Uterus (tissue), 2 donors: ENCODE measurements around the gene RB1.

ENCODE experiments used
- CTCF ChIP-seq, 4 experiments: fragments of 200-600 bp in 2 of 4; fragments of 450-650 bp in 2 of 4; sonication (generic) in 2 of 4; IDR thresholded peaks; one replicate each; pipeline ENCODE4 v1.5.1; 2016 to 2019; ENCODE audit warnings: antibody characterized with exemption in 4 of 4, mild to moderate bottlenecking in 2 of 4, moderate library complexity in 1 of 4
- POLR2A ChIP-seq, 2 donors: fragments of 450-650 bp; IDR thresholded peaks; one replicate each; pipeline ENCODE4 v1.6.1; 2016; ENCODE audit warnings: antibody characterized with exemption in 2 of 2, mild to moderate bottlenecking in 1 of 2, moderate library complexity in 1 of 2

GRCh38 chr13:48333976-48334375 is 30.4 kb downstream of the RB1 start:
- no peak for TF ChIP-seq CTCF (IDR thresholded peaks at IDR 0.05)
- no peak for TF ChIP-seq POLR2A (IDR thresholded peaks at IDR 0.05)
